Immature natural killer cell (primary cell): Measurements from ENCODE around the gene KIAA1671. TPM values are rescaled to one million over a fixed set of nuclear protein-coding genes. Genes with fewer than 3 reads are reported as not detected.
A peak's percentile ranks its signal among the peaks of the same experiment; 100 is the strongest.

ENCODE experiments used
- DNase-seq, 3 donors: peaks; one replicate each; pipeline ENCODE4 v3.0.0; 2022; ENCODE audit warnings: mixed read lengths in 1 of 3
- H3K27ac Mint-ChIP-seq, 6 donors: one replicate each; pipeline ENCODE4 v1.8.0; 2020; ENCODE audit warnings: mixed read lengths in 6 of 6, mild to moderate bottlenecking in 5 of 6, inconsistent platforms in 4 of 6, moderate library complexity in 3 of 6
- H3K27me3 Mint-ChIP-seq, 3 donors: one replicate each; pipeline ENCODE4 v1.8.0; 2020 to 2021; ENCODE audit warnings: low read depth in 3 of 3, mild to moderate bottlenecking in 3 of 3, mixed read lengths in 3 of 3, moderate library complexity in 3 of 3, inconsistent platforms in 1 of 3
- H3K36me3 Mint-ChIP-seq, 3 donors: one replicate each; pipeline ENCODE4 v1.8.0; 2020; ENCODE audit warnings: mixed read lengths in 3 of 3, inconsistent platforms in 2 of 3, mild to moderate bottlenecking in 2 of 3
- H3K4me1 Mint-ChIP-seq, 2 donors: one replicate each; pipeline ENCODE4 v1.8.0; 2020; ENCODE audit warnings: inconsistent platforms in 2 of 2, mild to moderate bottlenecking in 2 of 2, mixed read lengths in 2 of 2, moderate library complexity in 1 of 2
- H3K4me3 Mint-ChIP-seq, 5 donors: one replicate each; pipeline ENCODE4 v1.8.0; 2020; ENCODE audit warnings: mild to moderate bottlenecking in 5 of 5, mixed read lengths in 5 of 5, inconsistent platforms in 3 of 5, moderate library complexity in 3 of 5
- H3K9me3 Mint-ChIP-seq, 6 donors: one replicate each; pipeline ENCODE4 v1.8.0; 2020; ENCODE audit warnings: mild to moderate bottlenecking in 6 of 6, mixed read lengths in 6 of 6, inconsistent platforms in 4 of 6, moderate library complexity in 3 of 6
- polyA plus RNA-seq, 3 donors: library from polyadenylated mRNA; unstranded; fragments of 300-500 nt; fragmentation: Illumina TruSeq; gene quantifications; one replicate each; pipeline ENCODE4 v1.2.3, GENCODE V29; 2021

KIAA1671 gene
- polyA plus RNA-seq, 3 donors from 2014 or later: 0.43 to 3.0 (median 2.5) TPM

GRCh38 chr22:25030636-25031035 lies 78.1 kb downstream of the KIAA1671 start:
- Mint-ChIP-seq H3K27me3 (peaks cover 11 to 20% (median 19%) of the 10 kb centered on the region in 3 donors), H3K9me3 (peaks cover 0 to 2% (median 0%) of the 10 kb centered on the region in 6 donors), H3K4me1 (peaks cover 13 to 20% of the 10 kb centered on the region in 2 donors), H3K36me3 (no peaks in the 10 kb centered on the region), H3K27ac (no peak overlapping the region), H3K4me3 (no peak overlapping the region)
- DNase-seq: no peak

GRCh38 chr22:25032066-25032465 lies 79.5 kb downstream of the KIAA1671 start:
- peaks cover 11 to 20% of the 10 kb centered on the region in 2 donors for H3K4me1 Mint-ChIP-seq
- no peak overlapping the region for H3K27ac Mint-ChIP-seq
- no peaks in the 10 kb centered on the region for H3K36me3 Mint-ChIP-seq
- peaks cover 0 to 2% (median 0%) of the 10 kb centered on the region in 6 donors for H3K9me3 Mint-ChIP-seq
- no peak for DNase-seq
- no peak overlapping the region for H3K4me3 Mint-ChIP-seq
- H3K27me3 Mint-ChIP-seq: peaks cover 11 to 22% (median 21%) of the 10 kb centered on the region in 3 donors

- Mint-ChIP-seq H3K36me3 (no peaks in the 10 kb centered on the region), H3K27me3 (peaks cover 15 to 21% (median 16%) of the 10 kb centered on the region in 3 donors), H3K4me3 (no peak overlapping the region), H3K27ac (no peak overlapping the region), H3K9me3 (peaks cover 0 to 2% (median 0%) of the 10 kb centered on the region in 6 donors), H3K4me1 (peaks cover 11 to 20% of the 10 kb centered on the region in 2 donors)
- no peak for DNase-seq
Measured at GRCh38 chr22:25035715-25036114, 83.2 kb downstream of the KIAA1671 start.

- Mint-ChIP-seq H3K27me3 (peaks cover 10 to 20% (median 11%) of the 10 kb centered on the region in 3 donors), H3K27ac (no peak overlapping the region), H3K4me3 (no peak overlapping the region), H3K4me1 (peaks cover 11 to 13% of the 10 kb centered on the region in 2 donors), H3K9me3 (peaks cover 0 to 2% (median 0%) of the 10 kb centered on the region in 6 donors), H3K36me3 (no peaks in the 10 kb centered on the region)
- no peak for DNase-seq
Measured at GRCh38 chr22:25038239-25038638, 85.7 kb downstream of the KIAA1671 start.

GRCh38 chr22:25038771-25039170 lies 86.3 kb downstream of the KIAA1671 start:
- no peak for DNase-seq
- H3K36me3 Mint-ChIP-seq: no peaks in the 10 kb centered on the region
- H3K27ac Mint-ChIP-seq: no peak overlapping the region
- H3K9me3 Mint-ChIP-seq: no peaks in the 10 kb centered on the region
- H3K4me1 Mint-ChIP-seq: peaks cover 9% of the 10 kb centered on the region in 2 donors
- peaks cover 7 to 17% (median 11%) of the 10 kb centered on the region in 3 donors for H3K27me3 Mint-ChIP-seq
- H3K4me3 Mint-ChIP-seq: no peak overlapping the region

- Mint-ChIP-seq H3K27ac (no peak overlapping the region), H3K4me1 (peaks cover 4% of the 10 kb centered on the region in 2 donors), H3K4me3 (no peak overlapping the region), H3K27me3 (peaks cover 5 to 12% (median 10%) of the 10 kb centered on the region in 3 donors), H3K36me3 (no peaks in the 10 kb centered on the region), H3K9me3 (no peaks in the 10 kb centered on the region)
- no peak for DNase-seq
Measured at GRCh38 chr22:25039255-25039654, 86.7 kb downstream of the KIAA1671 start.

GRCh38 chr22:25039754-25040153 lies 87.2 kb downstream of the KIAA1671 start:
- peaks cover 0 to 4% (median 0%) of the 10 kb centered on the region in 3 donors for H3K36me3 Mint-ChIP-seq
- H3K4me3 Mint-ChIP-seq: no peak overlapping the region
- peaks cover 0 to 2% of the 10 kb centered on the region in 2 donors for H3K4me1 Mint-ChIP-seq
- no peak overlapping the region for H3K27ac Mint-ChIP-seq
- DNase-seq: no peak
- H3K9me3 Mint-ChIP-seq: no peaks in the 10 kb centered on the region
- H3K27me3 Mint-ChIP-seq: peaks cover 3 to 10% (median 8%) of the 10 kb centered on the region in 3 donors

GRCh38 chr22:25045159-25045558 lies 92.6 kb downstream of the KIAA1671 start:
- Mint-ChIP-seq H3K9me3 (no peaks in the 10 kb centered on the region), H3K27ac (no peak overlapping the region), H3K4me3 (no peak overlapping the region), H3K27me3 (peaks cover 5 to 11% (median 6%) of the 10 kb centered on the region in 3 donors), H3K4me1 (no peaks in the 10 kb centered on the region), H3K36me3 (peaks cover 0 to 4% (median 0%) of the 10 kb centered on the region in 3 donors)
- DNase-seq: no peak

- peaks cover 6 to 8% (median 6%) of the 10 kb centered on the region in 3 donors for H3K27me3 Mint-ChIP-seq
- H3K27ac Mint-ChIP-seq: no peak overlapping the region
- no peak overlapping the region for H3K4me3 Mint-ChIP-seq
Measured at GRCh38 chr22:25048071-25048470, 95.6 kb downstream of the KIAA1671 start.

GRCh38 chr22:25048659-25049647 lies 96.4 kb downstream of the KIAA1671 start:
- Mint-ChIP-seq H3K27ac (peak overlapping the region in 1 of 6 donors; percentile 54), H3K27me3 (peaks cover 5 to 8% (median 6%) of the 10 kb centered on the region in 3 donors), H3K4me1 (peaks cover 6 to 8% of the 10 kb centered on the region in 2 donors), H3K36me3 (peaks cover 0 to 6% (median 4%) of the 10 kb centered on the region in 3 donors), H3K4me3 (no peak overlapping the region), H3K9me3 (peaks cover 0 to 7% (median 2%) of the 10 kb centered on the region in 6 donors)
- DNase-seq: peak; percentile 71 to 74 (median 71)

More at GRCh38 chr22:25048071-25048470, 95.6 kb downstream of the KIAA1671 start:
- Mint-ChIP-seq H3K36me3 (peaks cover 0 to 6% (median 4%) of the 10 kb centered on the region in 3 donors), H3K4me1 (no peaks in the 10 kb centered on the region), H3K9me3 (peaks cover 0 to 7% (median 2%) of the 10 kb centered on the region in 6 donors)
- DNase-seq: no peak

GRCh38 chr22:25049770-25050169 lies 97.3 kb downstream of the KIAA1671 start:
- Mint-ChIP-seq H3K4me1 (peaks cover 14 to 16% of the 10 kb centered on the region in 2 donors), H3K4me3 (no peak overlapping the region), H3K27ac (no peak overlapping the region), H3K36me3 (peaks cover 0 to 6% (median 0%) of the 10 kb centered on the region in 3 donors), H3K9me3 (peaks cover 0 to 7% (median 2%) of the 10 kb centered on the region in 6 donors), H3K27me3 (peaks cover 5 to 10% (median 6%) of the 10 kb centered on the region in 3 donors)
- DNase-seq: no peak

- no peak for DNase-seq
- H3K9me3 Mint-ChIP-seq: peaks cover 0 to 7% (median 2%) of the 10 kb centered on the region in 6 donors
- H3K4me1 Mint-ChIP-seq: peaks cover 20 to 24% of the 10 kb centered on the region in 2 donors
- peaks cover 0 to 6% (median 0%) of the 10 kb centered on the region in 3 donors for H3K36me3 Mint-ChIP-seq
- H3K27me3 Mint-ChIP-seq: peaks cover 5 to 15% (median 6%) of the 10 kb centered on the region in 3 donors
- H3K4me3 Mint-ChIP-seq: no peak overlapping the region
- H3K27ac Mint-ChIP-seq: no peak overlapping the region
Measured at GRCh38 chr22:25050566-25050965, 98.0 kb downstream of the KIAA1671 start.

- Mint-ChIP-seq H3K36me3 (peaks cover 0 to 6% (median 0%) of the 10 kb centered on the region in 3 donors), H3K9me3 (peaks cover 0 to 7% (median 2%) of the 10 kb centered on the region in 6 donors), H3K4me1 (peaks cover 20 to 24% of the 10 kb centered on the region in 2 donors), H3K4me3 (no peak overlapping the region), H3K27me3 (peaks cover 5 to 15% (median 6%) of the 10 kb centered on the region in 3 donors), H3K27ac (no peak overlapping the region)
- DNase-seq: no peak
Measured at GRCh38 chr22:25051073-25051472, 98.6 kb downstream of the KIAA1671 start.
